ENCODE results near the gene WDR72.

Gene WDR72

GRCh38 chr15:53581513-53581912 is 177.9 kb downstream of the WDR72 start:
- TF ChIP-seq CTCF (IDR thresholded peaks at IDR 0.05; ENCODE audit: control insufficient read depth, extremely low read depth, insufficient read depth) = no peak
- H3K4me3 ChIP-seq (ENCODE audit: low read depth, low read length) = no peak overlapping the region
- no peak for DNase-seq (ENCODE audit: low read depth)

GRCh38 chr15:53580366-53580765 is 179.1 kb downstream of the WDR72 start:
- DNase-seq (ENCODE audit: low read depth) = peak; percentile 35
- no peak overlapping the region for H3K4me3 ChIP-seq (ENCODE audit: low read depth, low read length)
- TF ChIP-seq CTCF (IDR thresholded peaks at IDR 0.05; ENCODE audit: control insufficient read depth, extremely low read depth, insufficient read depth) = no peak

- H3K4me3 ChIP-seq (ENCODE audit: low read depth, low read length) = no peak overlapping the region
- no peak for TF ChIP-seq CTCF (IDR thresholded peaks at IDR 0.05; ENCODE audit: control insufficient read depth, extremely low read depth, insufficient read depth)
- no peak for DNase-seq (ENCODE audit: low read depth)
Measured at GRCh38 chr15:53576841-53577240, 182.6 kb downstream of the WDR72 start.

GRCh38 chr15:53573091-53573490 is 186.4 kb downstream of the WDR72 start:
- TF ChIP-seq CTCF (IDR thresholded peaks at IDR 0.05; ENCODE audit: control insufficient read depth, extremely low read depth, insufficient read depth) = no peak
- no peak overlapping the region for H3K4me3 ChIP-seq (ENCODE audit: low read depth, low read length)
- no peak for DNase-seq (ENCODE audit: low read depth)

- TF ChIP-seq CTCF (IDR thresholded peaks at IDR 0.05; ENCODE audit: control insufficient read depth, extremely low read depth, insufficient read depth) = no peak
- no peak overlapping the region for H3K4me3 ChIP-seq (ENCODE audit: low read depth, low read length)
- no peak for DNase-seq (ENCODE audit: low read depth)
Measured at GRCh38 chr15:53569751-53570480, 189.5 kb downstream of the WDR72 start.

- no peak overlapping the region for H3K4me3 ChIP-seq (ENCODE audit: low read depth, low read length)
- no peak for TF ChIP-seq CTCF (IDR thresholded peaks at IDR 0.05; ENCODE audit: control insufficient read depth, extremely low read depth, insufficient read depth)
- DNase-seq (ENCODE audit: low read depth) = no peak
Measured at GRCh38 chr15:53566912-53567311, 192.6 kb downstream of the WDR72 start.

- DNase-seq (ENCODE audit: low read depth) = no peak
- H3K4me3 ChIP-seq (ENCODE audit: low read depth, low read length) = no peak overlapping the region
- no peak for TF ChIP-seq CTCF (IDR thresholded peaks at IDR 0.05; ENCODE audit: control insufficient read depth, extremely low read depth, insufficient read depth)
Measured at GRCh38 chr15:53565721-53566120, 193.7 kb downstream of the WDR72 start.
